Vagina (tissue), 2 donors: ENCODE measurements around the gene SPSB3.

Experiments used
- POLR2A ChIP-seq, 2 donors: fragments of 450-650 bp; IDR thresholded peaks; one replicate each; pipeline ENCODE4 v1.6.1; 2017; ENCODE audit warnings: antibody characterized with exemption in 2 of 2, mild to moderate bottlenecking in 2 of 2, moderate library complexity in 2 of 2
- POLR2AphosphoS5 ChIP-seq, 2 donors: sonication (generic); formaldehyde crosslinking; IDR thresholded peaks; one replicate each; pipeline ENCODE4 v1.9.0; 2017; ENCODE audit warnings: antibody characterized with exemption in 2 of 2, mild to moderate bottlenecking in 2 of 2, low read depth in 1 of 2; ENCODE audit not compliant: insufficient read depth in 1 of 2
- TF ChIP-seq, protein P1 (sequence below), 3 experiments: fragments of 450-650 bp in 2 of 3; fragments of 200-600 bp in 1 of 3; sonication (generic) in 1 of 3; IDR thresholded peaks; one replicate each; pipeline ENCODE4 v1.5.1; 2017 to 2019; ENCODE audit warnings: antibody characterized with exemption in 3 of 3, mild to moderate bottlenecking in 2 of 3, moderate library complexity in 2 of 3

DNA sequence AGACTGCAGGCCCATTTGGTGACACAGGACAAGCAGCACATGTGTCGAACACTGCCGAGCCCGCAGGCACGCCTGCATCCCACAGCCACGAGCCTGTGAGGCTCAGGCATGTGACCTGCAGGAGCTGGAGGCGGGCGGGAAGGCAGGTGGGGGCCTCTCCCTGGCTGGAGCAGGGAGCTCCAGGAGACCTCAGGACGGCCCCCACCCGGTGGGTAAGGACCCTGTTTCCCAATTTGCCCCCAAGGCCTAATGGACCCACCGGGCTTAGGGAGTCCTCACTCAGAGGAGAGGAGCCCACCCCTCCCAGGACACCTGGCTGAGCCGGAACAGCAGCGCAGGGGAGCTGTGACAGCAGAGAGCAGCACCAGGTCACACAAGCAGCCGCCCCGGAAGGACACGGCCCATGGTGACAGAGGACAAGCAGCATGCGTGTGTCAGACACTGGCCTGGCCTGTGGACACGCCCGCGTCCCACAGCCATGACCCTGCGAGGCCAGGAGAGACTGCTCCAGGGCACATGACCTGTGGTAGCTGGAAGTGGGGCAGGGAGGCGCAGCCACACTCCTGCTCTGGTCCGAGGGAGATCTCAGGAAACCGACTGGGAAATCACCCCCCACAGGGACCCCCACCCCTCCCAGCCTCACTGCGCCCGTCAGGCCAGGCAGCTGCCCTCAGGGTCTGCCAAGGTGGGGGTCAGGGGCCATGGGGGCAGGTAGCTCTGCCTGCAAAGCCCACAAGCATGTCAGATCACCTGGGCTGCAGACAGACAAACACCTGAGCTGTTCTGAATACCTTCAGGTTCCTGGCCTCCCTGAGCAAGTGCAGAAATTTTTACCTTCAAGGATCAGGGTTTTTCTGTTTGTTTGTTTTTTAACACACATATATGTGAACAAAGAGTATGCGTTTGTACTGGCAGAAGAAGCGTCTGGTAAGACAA lies 2.4 kb downstream of the SPSB3 start:
- TF ChIP-seq POLR2A (IDR thresholded peaks at IDR 0.05): no peak
- TF ChIP-seq, protein P1, sequence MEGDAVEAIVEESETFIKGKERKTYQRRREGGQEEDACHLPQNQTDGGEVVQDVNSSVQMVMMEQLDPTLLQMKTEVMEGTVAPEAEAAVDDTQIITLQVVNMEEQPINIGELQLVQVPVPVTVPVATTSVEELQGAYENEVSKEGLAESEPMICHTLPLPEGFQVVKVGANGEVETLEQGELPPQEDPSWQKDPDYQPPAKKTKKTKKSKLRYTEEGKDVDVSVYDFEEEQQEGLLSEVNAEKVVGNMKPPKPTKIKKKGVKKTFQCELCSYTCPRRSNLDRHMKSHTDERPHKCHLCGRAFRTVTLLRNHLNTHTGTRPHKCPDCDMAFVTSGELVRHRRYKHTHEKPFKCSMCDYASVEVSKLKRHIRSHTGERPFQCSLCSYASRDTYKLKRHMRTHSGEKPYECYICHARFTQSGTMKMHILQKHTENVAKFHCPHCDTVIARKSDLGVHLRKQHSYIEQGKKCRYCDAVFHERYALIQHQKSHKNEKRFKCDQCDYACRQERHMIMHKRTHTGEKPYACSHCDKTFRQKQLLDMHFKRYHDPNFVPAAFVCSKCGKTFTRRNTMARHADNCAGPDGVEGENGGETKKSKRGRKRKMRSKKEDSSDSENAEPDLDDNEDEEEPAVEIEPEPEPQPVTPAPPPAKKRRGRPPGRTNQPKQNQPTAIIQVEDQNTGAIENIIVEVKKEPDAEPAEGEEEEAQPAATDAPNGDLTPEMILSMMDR (IDR thresholded peaks at IDR 0.05): no peak
- no peak for TF ChIP-seq POLR2AphosphoS5 (IDR thresholded peaks at IDR 0.05; ENCODE audit: insufficient read depth in 1 of 2, low read depth in 1 of 2)
